H1 (cell line): ENCODE measurements around the gene SLC35B2. TPM values are rescaled to one million over a fixed set of nuclear protein-coding genes. Genes with fewer than 3 reads are reported as not detected.

Experiments used
- CTCF ChIA-PET: fragments of 300-600 bp; sonication (Branson Sonifier 250); formaldehyde crosslinking; loops from one replicate; lab custom pipeline; 2021; ENCODE audit not compliant: partially characterized antibody; lab: Charles Lee
- POLR2A ChIA-PET: fragments of 300-600 bp; sonication (Branson Sonifier 250); formaldehyde crosslinking; loops from one replicate; lab custom pipeline; 2021; ENCODE audit warnings: inconsistent platforms; ENCODE audit not compliant: partially characterized antibody; lab: Charles Lee
- DNase-seq, 2 experiments: peaks; one replicate each; pipeline versions ENCODE4 v3.0.0 to v3.0.0-alpha.2; 2010 to 2022; ENCODE audit warnings: low spot score in 2 of 2, low read depth in 1 of 2, mixed read lengths in 1 of 2
- FAIRE-seq: peaks from 2 replicates; lab custom pipeline; 2011; peaks lifted over from hg19 to GRCh38; lab: Jason Lieb, UNC
- H2AFZ ChIP-seq: 2 replicates; pipeline ENCODE4 v1.8.1; 2012; ENCODE audit warnings: low read length, inconsistent platforms
- H2AK5ac ChIP-seq: 2 replicates; pipeline ENCODE4 v1.6.1; 2013; ENCODE audit warnings: low read depth, low read length
- H2BK120ac ChIP-seq: replicated peaks from 2 replicates; pipeline ENCODE3; 2013; ENCODE audit warnings: low read depth, low read length, inconsistent platforms
- H2BK12ac ChIP-seq: 2 replicates; pipeline ENCODE4 v1.6.1; 2013; ENCODE audit warnings: low read depth, low read length
- H2BK15ac ChIP-seq: 2 replicates; pipeline ENCODE4 v1.6.1; 2013; ENCODE audit warnings: low read length
- H2BK20ac ChIP-seq: 2 replicates; pipeline ENCODE4 v1.6.1; 2013; ENCODE audit warnings: low read length
- H2BK5ac ChIP-seq: 2 replicates; pipeline ENCODE4 v1.6.1; 2013; ENCODE audit warnings: low read depth, low read length
- H3K14ac ChIP-seq: 2 replicates; pipeline ENCODE4 v1.6.1; 2013; ENCODE audit warnings: inconsistent platforms; ENCODE audit not compliant: insufficient read length
- H3K18ac ChIP-seq: 2 replicates; pipeline ENCODE4 v1.6.1; 2013; ENCODE audit warnings: low read length; ENCODE audit errors: extremely low read depth
- H3K23ac ChIP-seq: 2 replicates; pipeline ENCODE4 v1.6.1; 2013; ENCODE audit warnings: inconsistent platforms; ENCODE audit not compliant: insufficient read length
- H3K23me2 ChIP-seq: 2 replicates; pipeline ENCODE4 v1.6.1; 2013; ENCODE audit warnings: low read depth, low read length
- H3K27ac ChIP-seq: 2 replicates; pipeline ENCODE4 v1.6.1; 2011; ENCODE audit warnings: low read depth, low read length, inconsistent platforms
- H3K27me3 ChIP-seq, 4 experiments: replicated peaks in 1 of 4; 1 replicate in 1 of 4; 2 replicates in 3 of 4; pipeline versions ENCODE4 v1.6.1 to v1.8.1; 2011 to 2013; ENCODE audit warnings: low read length in 3 of 4, mild to moderate bottlenecking in 3 of 4, inconsistent platforms in 2 of 4, mixed read lengths in 2 of 4, moderate library complexity in 1 of 4; ENCODE audit not compliant: control insufficient read depth in 3 of 4, insufficient read depth in 3 of 4; ENCODE audit errors: extremely low read depth in 1 of 4
- H3K36me3 ChIP-seq, 4 experiments: 2 replicates each; pipeline versions ENCODE4 v1.6.1 to v1.8.1; 2011 to 2013; ENCODE audit warnings: mild to moderate bottlenecking in 4 of 4, low read length in 3 of 4, moderate library complexity in 2 of 4, control low read depth in 1 of 4, inconsistent platforms in 1 of 4; ENCODE audit not compliant: insufficient read depth in 4 of 4, control insufficient read depth in 2 of 4
- H3K4ac ChIP-seq: replicated peaks from 2 replicates; pipeline ENCODE3; 2013; ENCODE audit warnings: low read length, low read depth, mixed read lengths, inconsistent platforms; ENCODE audit not compliant: insufficient read length
- H3K4me1 ChIP-seq, 4 experiments: replicated peaks in 1 of 4; 1 replicate in 1 of 4; 2 replicates in 3 of 4; pipeline versions ENCODE4 v1.6.1 to v1.8.1; 2011 to 2013; ENCODE audit warnings: low read length in 3 of 4, inconsistent platforms in 2 of 4, mixed read lengths in 1 of 4; ENCODE audit not compliant: insufficient read depth in 4 of 4, control insufficient read depth in 3 of 4
- H3K4me2 ChIP-seq, 2 experiments: 2 replicates each; pipeline versions ENCODE4 v1.6.1 to v1.8.1; 2011 to 2013; ENCODE audit warnings: low read depth in 2 of 2, low read length in 2 of 2, control low read depth in 1 of 2, inconsistent platforms in 1 of 2, mild to moderate bottlenecking in 1 of 2; ENCODE audit not compliant: insufficient read depth in 1 of 2
- H3K4me3 ChIP-seq, 4 experiments: fragments of 200-600, 300-600 bp in 1 of 4; sonication (generic), shearing (Covaris generic), sonication (Bioruptor Twin) in 1 of 4; 2 replicates each; pipeline versions ENCODE4 v1.5.1 to v1.8.1; 2011 to 2016; ENCODE audit warnings: low read length in 4 of 4, low read depth in 3 of 4, control low read depth in 2 of 4, inconsistent platforms in 2 of 4, mild to moderate bottlenecking in 2 of 4, mixed read lengths in 1 of 4, moderate library complexity in 1 of 4; ENCODE audit not compliant: insufficient read depth in 2 of 4; ENCODE audit errors: extremely low read depth in 1 of 4
- H3K56ac ChIP-seq: replicated peaks from 2 replicates; pipeline ENCODE3; 2013; ENCODE audit warnings: low read depth, mild to moderate bottlenecking, mixed read lengths, low read length, inconsistent platforms; ENCODE audit not compliant: insufficient read length
- H3K79me1 ChIP-seq: 2 replicates; pipeline ENCODE4 v1.6.1; 2013; ENCODE audit warnings: low read depth, low read length, control low read depth
- H3K79me2 ChIP-seq, 2 experiments: 2 replicates each; pipeline versions ENCODE4 v1.6.1 to v1.8.1; 2012 to 2013; ENCODE audit warnings: low read length in 2 of 2, mild to moderate bottlenecking in 2 of 2, inconsistent platforms in 1 of 2; ENCODE audit not compliant: insufficient read depth in 2 of 2, control insufficient read depth in 1 of 2
- H3K9ac ChIP-seq, 4 experiments: replicated peaks in 1 of 4; 1 replicate in 1 of 4; 2 replicates in 3 of 4; pipeline versions ENCODE4 v1.6.1 to v1.8.1; 2011 to 2013; ENCODE audit warnings: low read depth in 3 of 4, low read length in 3 of 4, control low read depth in 2 of 4, mild to moderate bottlenecking in 2 of 4, moderate library complexity in 2 of 4, inconsistent platforms in 1 of 4; ENCODE audit errors: extremely low read depth in 1 of 4
- H3K9me3 ChIP-seq, 2 experiments: 2 replicates each; pipeline versions ENCODE4 v1.6.1 to v1.8.1; 2012 to 2013; ENCODE audit warnings: mild to moderate bottlenecking in 2 of 2, moderate library complexity in 2 of 2, control low read depth in 1 of 2, inconsistent platforms in 1 of 2, low read depth in 1 of 2, low read length in 1 of 2, mixed read lengths in 1 of 2; ENCODE audit not compliant: insufficient read depth in 2 of 2
- H4K20me1 ChIP-seq, 2 experiments: replicated peaks in 1 of 2; 2 replicates each; pipeline versions ENCODE3 to v1.8.1; 2011 to 2013; ENCODE audit warnings: inconsistent platforms in 2 of 2, low read length in 2 of 2, mild to moderate bottlenecking in 1 of 2; ENCODE audit not compliant: insufficient read depth in 2 of 2, control insufficient read depth in 1 of 2
- H4K5ac ChIP-seq: 2 replicates; pipeline ENCODE4 v1.6.1; 2013; ENCODE audit warnings: low read length, low read depth, mixed read lengths, inconsistent platforms; ENCODE audit not compliant: insufficient read length
- H4K8ac ChIP-seq: 2 replicates; pipeline ENCODE4 v1.8.0; 2013; ENCODE audit warnings: mild to moderate bottlenecking, moderate library complexity, low read length, inconsistent platforms; ENCODE audit not compliant: insufficient read depth; ENCODE audit errors: extremely low read depth
- H4K91ac ChIP-seq: replicated peaks from 2 replicates; pipeline ENCODE3; 2013; ENCODE audit warnings: low read length, mixed read lengths, inconsistent platforms; ENCODE audit not compliant: insufficient read length
- CEBPB ChIP-seq: IDR thresholded peaks from 2 replicates; pipeline ENCODE4 v1.6.1; 2012; ENCODE audit warnings: low read depth, low read length
- EZH2 ChIP-seq: fragments of 200-600 bp; sonication (generic); IDR thresholded peaks from 2 replicates; pipeline ENCODE4 v1.7.1; 2012; ENCODE audit warnings: low read depth, mild to moderate bottlenecking, moderate library complexity, low read length, inconsistent platforms; ENCODE audit not compliant: severe bottlenecking
- GABPA ChIP-seq: IDR thresholded peaks from 2 replicates; pipeline ENCODE4 v1.6.1; 2011; ENCODE audit warnings: mild to moderate bottlenecking, low read length, moderate library complexity, borderline replicate concordance; ENCODE audit not compliant: insufficient read depth
- KDM1A ChIP-seq: fragments of 200-600, 300-600 bp; sonication (generic); IDR thresholded peaks from 2 replicates; pipeline ENCODE4 v1.7.1; 2016; ENCODE audit warnings: mild to moderate bottlenecking, low read length, borderline replicate concordance
- PHF8 ChIP-seq: fragments of 200-600 bp; sonication (generic); conservative IDR thresholded peaks from 2 replicates; pipeline ENCODE4 v1.7.1; 2012; ENCODE audit warnings: low read depth, mild to moderate bottlenecking, inconsistent platforms, low read length, moderate library complexity
- RBBP5 ChIP-seq: IDR thresholded peaks from 2 replicates; pipeline ENCODE4 v1.7.1; 2012; ENCODE audit warnings: low read depth, mild to moderate bottlenecking, inconsistent platforms, low read length, moderate library complexity, borderline replicate concordance
- SIRT6 ChIP-seq: IDR thresholded peaks from one replicate; pipeline ENCODE4 v1.7.1; 2012; ENCODE audit warnings: low read length, inconsistent platforms
- SRF ChIP-seq: IDR thresholded peaks from 2 replicates; pipeline ENCODE4 v1.6.1; 2011; ENCODE audit warnings: mild to moderate bottlenecking, low read depth, low read length, moderate library complexity
- USF2 ChIP-seq: IDR thresholded peaks from 2 replicates; pipeline ENCODE4 v1.6.1; 2011; ENCODE audit warnings: low read length, improper control_type of control experiment
- WGBS, 2 experiments: shearing (Covaris generic) in 1 of 2; methylation state at CpG; one replicate each; pipeline versions ENCODE4 v1.1.6 to v1.1.7; 2013 to 2015; ENCODE audit warnings: low lambda C conversion rate in 2 of 2, mixed read lengths in 2 of 2, inconsistent platforms in 1 of 2, low coverage in 1 of 2, missing lambda C conversion rate in 1 of 2; ENCODE audit not compliant: insufficient replicate concordance in 2 of 2, insufficient coverage in 1 of 2, insufficient read length in 1 of 2; ENCODE audit errors: extremely low coverage in 1 of 2, missing lambda C conversion rate in 1 of 2; 5-methylcytosine and 5-hydroxymethylcytosine counted together
- polyA plus RNA-seq, 7 experiments: library from polyadenylated mRNA; depleted of rRNA in 3 of 7; stranded (reverse) in 5 of 7; unstranded in 2 of 7; fragments of >200 nt in 5 of 7; fragments of 200-250 nt in 2 of 7; gene quantifications; 1 replicate in 5 of 7; 2 replicates in 1 of 7; 4 replicates in 1 of 7; pipeline versions ENCODE4 v1.2.1 to v1.2.3, GENCODE V29; 2011 to 2013; ENCODE audit warnings: missing spikeins in 2 of 7, mixed read lengths in 2 of 7
- total RNA-seq: library from RNA; stranded (reverse); fragmentation: NEBNext Ultra II Directional; extraction: Animal tissue kit (Norgen Biotek cat#: 25700); gene quantifications from 2 replicates; pipeline ENCODE4 v1.2.1, GENCODE V29; 2021
- TF ChIP-seq, protein P1 (sequence below), 3 experiments: IDR thresholded peaks; 1 replicate in 2 of 3; 2 replicates in 1 of 3; pipeline versions ENCODE4 v1.5.1 to v1.6.1; 2011; ENCODE audit warnings: low read length in 3 of 3, mild to moderate bottlenecking in 3 of 3, inconsistent platforms in 2 of 3, low read depth in 1 of 3, moderate library complexity in 1 of 3; ENCODE audit not compliant: insufficient read depth in 1 of 3; ENCODE audit errors: control extremely low read depth in 1 of 3

SLC35B2 gene
- total and polyA plus RNA-seq, 2 of the 8 experiments (the other 6 are each of a cell fraction or from before 2014, with no cell fraction given), result 29.5 to 65.0 TPM

DNA sequence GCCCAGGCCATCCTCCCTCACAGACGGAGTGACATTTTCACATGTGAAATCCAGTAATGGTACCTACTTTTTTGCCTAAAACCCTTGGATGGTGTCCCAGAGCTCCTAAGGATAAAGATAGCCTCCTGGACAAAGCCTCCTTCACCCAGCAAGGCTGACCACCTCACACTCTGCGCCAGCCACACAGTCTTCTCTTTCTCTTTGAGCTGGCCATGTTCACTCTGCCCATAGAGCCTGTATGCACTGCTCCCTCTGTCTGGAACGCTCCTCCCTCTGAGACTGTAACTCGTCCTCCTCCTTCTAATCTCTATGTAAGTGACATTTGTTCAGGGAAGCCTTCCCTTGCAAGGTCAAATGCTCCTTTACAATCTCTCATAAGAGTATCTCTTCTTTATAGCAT, 27.5 kb upstream of the SLC35B2 start:
- H3K18ac ChIP-seq, result no peak overlapping the region
- H3K27me3 ChIP-seq, result peaks cover 0 to 4% (median 1%) of the 10 kb centered on the region in 4 experiments; a peak in 3 of 7 replicates
- 62% methylated on average over 4 of the region's 4 CpGs; no CpG with 5 or more reads in 1 of the 2 experiments for WGBS, 2 experiments
- POLR2A ChIA-PET, result interaction anchor here (0.8 to 5.1 kb wide), 5 partner anchors 12 to 28 kb away, joined by 3 to 48 read pairs (median 5); partner anchors contain the start of gene AARS2
- H2BK20ac ChIP-seq, result no peak overlapping the region
- DNase-seq (no peak), FAIRE-seq (no peak)
- H3K4me2 ChIP-seq, result no peak overlapping the region
- CTCF ChIA-PET, result interaction anchor here (1.0 to 4.7 kb wide), 9 partner anchors 11 to 58 kb away, joined by 3 to 29 read pairs (median 5); partner anchors contain the start of gene SPATS1
- H3K4ac ChIP-seq, result no peak overlapping the region
- no peaks in the 10 kb centered on the region for H3K4me1 ChIP-seq
- H3K79me2 ChIP-seq, result no peaks in the 10 kb centered on the region
- H2BK15ac ChIP-seq, result no peak overlapping the region
- no peaks in the 10 kb centered on the region for H3K23me2 ChIP-seq
- H3K9me3 ChIP-seq, result no peaks in the 10 kb centered on the region
- H3K79me1 ChIP-seq, result no peaks in the 10 kb centered on the region
- no peak overlapping the region for H2AK5ac ChIP-seq
- H2BK5ac ChIP-seq, result no peak overlapping the region
- no peak overlapping the region for H3K23ac ChIP-seq
- no peak overlapping the region for H3K56ac ChIP-seq
- no peak overlapping the region for H2BK12ac ChIP-seq
- H3K36me3 ChIP-seq, result no peaks in the 10 kb centered on the region
- no peak overlapping the region for H3K27ac ChIP-seq
- H3K14ac ChIP-seq, result no peak overlapping the region
- no peak overlapping the region for H4K91ac ChIP-seq
- no peak overlapping the region for H2AFZ ChIP-seq
- H4K8ac ChIP-seq, result no peak overlapping the region
- no peak overlapping the region for H2BK120ac ChIP-seq
- H4K5ac ChIP-seq, result no peak overlapping the region
- H3K4me3 ChIP-seq, result no peak overlapping the region
- no peak overlapping the region for H3K9ac ChIP-seq
- H4K20me1 ChIP-seq, result no peaks in the 10 kb centered on the region
- TF ChIP-seq USF2 (no peak), SIRT6 (no peak), SRF (no peak), PHF8 (no peak), GABPA (no peak), CEBPB (no peak), EZH2 (no peak), KDM1A (no peak), RBBP5 (no peak)
- TF ChIP-seq, protein P1, sequence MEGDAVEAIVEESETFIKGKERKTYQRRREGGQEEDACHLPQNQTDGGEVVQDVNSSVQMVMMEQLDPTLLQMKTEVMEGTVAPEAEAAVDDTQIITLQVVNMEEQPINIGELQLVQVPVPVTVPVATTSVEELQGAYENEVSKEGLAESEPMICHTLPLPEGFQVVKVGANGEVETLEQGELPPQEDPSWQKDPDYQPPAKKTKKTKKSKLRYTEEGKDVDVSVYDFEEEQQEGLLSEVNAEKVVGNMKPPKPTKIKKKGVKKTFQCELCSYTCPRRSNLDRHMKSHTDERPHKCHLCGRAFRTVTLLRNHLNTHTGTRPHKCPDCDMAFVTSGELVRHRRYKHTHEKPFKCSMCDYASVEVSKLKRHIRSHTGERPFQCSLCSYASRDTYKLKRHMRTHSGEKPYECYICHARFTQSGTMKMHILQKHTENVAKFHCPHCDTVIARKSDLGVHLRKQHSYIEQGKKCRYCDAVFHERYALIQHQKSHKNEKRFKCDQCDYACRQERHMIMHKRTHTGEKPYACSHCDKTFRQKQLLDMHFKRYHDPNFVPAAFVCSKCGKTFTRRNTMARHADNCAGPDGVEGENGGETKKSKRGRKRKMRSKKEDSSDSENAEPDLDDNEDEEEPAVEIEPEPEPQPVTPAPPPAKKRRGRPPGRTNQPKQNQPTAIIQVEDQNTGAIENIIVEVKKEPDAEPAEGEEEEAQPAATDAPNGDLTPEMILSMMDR (IDR thresholded peaks at IDR 0.05; ENCODE audit: control extremely low read depth in 1 of 3, insufficient read depth in 1 of 3, low read depth in 1 of 3, low read length in 3 of 3), result no peak
